A549 (cell line): Measurements from ENCODE around the gene SETBP1. TPM values are rescaled to one million over a fixed set of nuclear protein-coding genes. Genes with fewer than 3 reads are reported as not detected.

Source experiments
- ATAC-seq, 2 experiments: fragments of 200-7000 bp in 1 of 2; fragments of >200 bp in 1 of 2; cut with Nextera tagmentation in 1 of 2; cut with Tn5 transposase in 1 of 2; 3 replicates each; pipeline versions ENCODE4 v1.8.0 to v1.9.1; 2018 to 2020; ENCODE audit warnings: mild to moderate bottlenecking in 1 of 2, moderate library complexity in 1 of 2
- CTCF ChIA-PET: fragments of 300-600 bp; sonication (Branson Sonifier 250); formaldehyde crosslinking; extraction: SDS; loops from one replicate; lab custom pipeline; 2021; ENCODE audit warnings: antibody characterized with exemption, inconsistent platforms; lab: Yijun Ruan, JAX
- POLR2A ChIA-PET: fragments of 350-600 bp; formaldehyde crosslinking; extraction: SDS; loops from one replicate; lab custom pipeline; 2021; ENCODE audit warnings: antibody characterized with exemption, inconsistent platforms; lab: Yijun Ruan, JAX
- DNase-seq, 2 experiments: peaks; one replicate each; pipeline versions ENCODE4 v3.0.0 to v3.0.0-alpha.2; 2011 to 2016; ENCODE audit warnings: low read depth in 1 of 2, low spot score in 1 of 2
- FAIRE-seq: peaks from 2 replicates; lab custom pipeline; 2011; peaks lifted over from hg19 to GRCh38; lab: Jason Lieb, UNC
- H3K27ac ChIP-seq, 2 experiments: fragments of >200 bp; sonication (Bioruptor Twin); formaldehyde crosslinking; 3 replicates each; pipeline ENCODE4 v1.5.1; 2016 to 2017
- H3K4me1 ChIP-seq: fragments of >200 bp; sonication (Bioruptor Twin); formaldehyde crosslinking; 3 replicates; pipeline ENCODE4 v1.6.1; 2016
- H3K4me2 ChIP-seq: fragments of >200 bp; sonication (Bioruptor Twin); formaldehyde crosslinking; 3 replicates; pipeline ENCODE4 v1.6.1; 2016
- H3K4me3 ChIP-seq: fragments of >200 bp; sonication (Bioruptor Twin); formaldehyde crosslinking; 3 replicates; pipeline ENCODE4 v1.5.1; 2016
- H3K9me3 ChIP-seq: fragments of >200 bp; sonication (Bioruptor Twin); formaldehyde crosslinking; 3 replicates; pipeline ENCODE4 v1.6.1; 2016
- EHMT2 ChIP-seq: fragments of 200-600 bp; sonication (generic); IDR thresholded peaks from 2 replicates; pipeline ENCODE4 v1.6.1; 2016; ENCODE audit warnings: antibody characterized with exemption, low read depth, mild to moderate bottlenecking, moderate library complexity
- ELK1 ChIP-seq: fragments of 150-350 bp; IDR thresholded peaks from 2 replicates; pipeline ENCODE4 v1.6.1; 2014; ENCODE audit warnings: low read depth, mild to moderate bottlenecking, low read length
- ESRRA ChIP-seq: fragments of 150-350 bp; IDR thresholded peaks from 2 replicates; pipeline ENCODE4 v1.6.1; 2014; ENCODE audit warnings: mild to moderate bottlenecking, low read length, borderline replicate concordance
- HDAC2 ChIP-seq: fragments of 200-600 bp; sonication (generic); IDR thresholded peaks from 2 replicates; pipeline ENCODE4 v1.6.1; 2016
- HOXA7 ChIP-seq: fragments of 250-450 bp; sonication (Bioruptor Pico); IDR thresholded peaks from 2 replicates; pipeline ENCODE4 v1.5.0; 2020; ENCODE audit warnings: mild to moderate bottlenecking, moderate library complexity
- HOXB13 ChIP-seq: fragments of 250-450 bp; sonication (Bioruptor Pico); IDR thresholded peaks from 2 replicates; pipeline ENCODE4 v1.5.0; 2020; ENCODE audit warnings: low read depth, mild to moderate bottlenecking, moderate library complexity
- HOXB5 ChIP-seq: fragments of 250-450 bp; sonication (Bioruptor Pico); IDR thresholded peaks from 2 replicates; pipeline ENCODE4 v1.5.0; 2020; ENCODE audit warnings: mild to moderate bottlenecking, moderate library complexity
- JUNB ChIP-seq: fragments of >200 bp; sonication (Bioruptor Twin); formaldehyde crosslinking; IDR thresholded peaks from 2 replicates; pipeline ENCODE4 v1.6.1; 2016
- KDM1A ChIP-seq: fragments of 200-600 bp; sonication (generic); IDR thresholded peaks from 2 replicates; pipeline ENCODE4 v1.6.1; 2016; ENCODE audit warnings: low read depth, mild to moderate bottlenecking
- KDM5A ChIP-seq: fragments of 200-600 bp; sonication (generic); IDR thresholded peaks from 2 replicates; pipeline ENCODE4 v1.6.1; 2016; ENCODE audit warnings: antibody characterized with exemption, mild to moderate bottlenecking
- MAFK ChIP-seq: fragments of 450-650 bp; IDR thresholded peaks from 2 replicates; pipeline ENCODE4 v1.6.1; 2014; ENCODE audit not compliant: partially characterized antibody
- MYC ChIP-seq: IDR thresholded peaks from 2 replicates; pipeline ENCODE4 v1.6.1; 2012; ENCODE audit warnings: mild to moderate bottlenecking, inconsistent platforms, low read length, improper control_type of control experiment, borderline replicate concordance
- NFE2L2 ChIP-seq: fragments of 150-350 bp; conservative IDR thresholded peaks from 2 replicates; pipeline ENCODE4 v1.6.1; 2014; ENCODE audit warnings: low read length
- NR3C1 ChIP-seq: fragments of >200 bp; sonication (Bioruptor Twin); formaldehyde crosslinking; IDR thresholded peaks from 3 replicates; pipeline ENCODE4 v1.6.1; 2017
- POLR2A ChIP-seq: IDR thresholded peaks from 2 replicates; pipeline ENCODE4 v1.6.1; 2012; ENCODE audit warnings: mild to moderate bottlenecking, low read length
- POLR2AphosphoS2 ChIP-seq: conservative IDR thresholded peaks from 2 replicates; pipeline ENCODE4 v1.6.1; 2012; ENCODE audit warnings: low read length, improper control_type of control experiment, inconsistent platforms
- RCOR1 ChIP-seq: fragments of 150-350 bp; IDR thresholded peaks from 2 replicates; pipeline ENCODE4 v1.6.1; 2014; ENCODE audit warnings: antibody characterized with exemption, low read length, low read depth
- SMC3 ChIP-seq: fragments of >200 bp; sonication (Bioruptor Twin); formaldehyde crosslinking; IDR thresholded peaks from 3 replicates; pipeline ENCODE4 v1.6.1; 2018; ENCODE audit warnings: inconsistent platforms
- TFCP2L1 ChIP-seq: fragments of 250-450 bp; sonication (Bioruptor Pico); IDR thresholded peaks from 2 replicates; pipeline ENCODE4 v1.5.0; 2021; ENCODE audit warnings: mild to moderate bottlenecking
- TP53 ChIP-seq: fragments of 250-450 bp; sonication (Bioruptor Pico); IDR thresholded peaks from 2 replicates; pipeline ENCODE4 v1.5.0; 2021; ENCODE audit warnings: mild to moderate bottlenecking, moderate library complexity
- USF2 ChIP-seq: fragments of 450-650 bp; IDR thresholded peaks from 2 replicates; pipeline ENCODE4 v1.6.1; 2014; ENCODE audit warnings: antibody characterized with exemption
- ZFP36 ChIP-seq: fragments of 450-650 bp; IDR thresholded peaks from 2 replicates; pipeline ENCODE4 v1.6.1; 2014; ENCODE audit warnings: borderline replicate concordance; ENCODE audit not compliant: partially characterized antibody
- ZNF302 ChIP-seq: fragments of 250-450 bp; sonication (Bioruptor Pico); IDR thresholded peaks from 2 replicates; pipeline ENCODE4 v1.9.0; 2021; ENCODE audit warnings: inconsistent platforms, mild to moderate bottlenecking, moderate library complexity
- WGBS: methylation state at CpG from one replicate; pipeline ENCODE4 v1.1.6; 2017; ENCODE audit errors: missing lambda C conversion rate; 5-methylcytosine and 5-hydroxymethylcytosine counted together
- polyA plus RNA-seq, 4 experiments: library from polyadenylated mRNA; depleted of rRNA in 3 of 4; stranded (reverse); fragments of >200 nt; fragmentation: RNase III in 1 of 4; extraction: RNeasy Plus Mini Kit Qiagen cat#74134 plus additional on column Dnase treatment in 1 of 4; gene quantifications; 2 replicates in 3 of 4; 3 replicates in 1 of 4; pipeline ENCODE4 v1.2.3, GENCODE V29; 2011 to 2017
- TF ChIP-seq, protein P1 (sequence below): fragments of 250-450 bp; sonication (Bioruptor Pico); IDR thresholded peaks from 2 replicates; pipeline ENCODE4 v1.5.0; 2021; ENCODE audit warnings: mild to moderate bottlenecking, moderate library complexity, borderline replicate concordance
- TF ChIP-seq, protein P2 (sequence below): fragments of >200 bp; sonication (Bioruptor Twin); formaldehyde crosslinking; IDR thresholded peaks from 3 replicates; pipeline ENCODE4 v1.6.1; 2016
- TF ChIP-seq, protein P3 (sequence below): fragments of >200 bp; sonication (Bioruptor Twin); formaldehyde crosslinking; IDR thresholded peaks from 2 replicates; pipeline ENCODE4 v1.6.1; 2016
- TF ChIP-seq, protein P4 (sequence below): IDR thresholded peaks from 2 replicates; pipeline ENCODE4 v1.6.1; 2012

The SETBP1 gene
- polyA plus RNA-seq, 2 of the 4 experiments (the other 2 are of a cell fraction) = 0.50 to 1.9 TPM

GRCh38 chr18:45100321-45101105, 419.8 kb downstream of the SETBP1 start:
- Histone ChIP-seq H3K4me2 (no peak overlapping the region), H3K9me3 (no peaks in the 10 kb centered on the region)
- TF ChIP-seq HOXB5 (CRISPR knock-in tag) = no peak
- TF ChIP-seq ESRRA = no peak
- no peak for TF ChIP-seq HOXB13 (CRISPR knock-in tag)
- TF ChIP-seq SMC3 = no peak
- TF ChIP-seq MYC = no peak
- TF ChIP-seq USF2 = no peak
- TF ChIP-seq, protein P1, sequence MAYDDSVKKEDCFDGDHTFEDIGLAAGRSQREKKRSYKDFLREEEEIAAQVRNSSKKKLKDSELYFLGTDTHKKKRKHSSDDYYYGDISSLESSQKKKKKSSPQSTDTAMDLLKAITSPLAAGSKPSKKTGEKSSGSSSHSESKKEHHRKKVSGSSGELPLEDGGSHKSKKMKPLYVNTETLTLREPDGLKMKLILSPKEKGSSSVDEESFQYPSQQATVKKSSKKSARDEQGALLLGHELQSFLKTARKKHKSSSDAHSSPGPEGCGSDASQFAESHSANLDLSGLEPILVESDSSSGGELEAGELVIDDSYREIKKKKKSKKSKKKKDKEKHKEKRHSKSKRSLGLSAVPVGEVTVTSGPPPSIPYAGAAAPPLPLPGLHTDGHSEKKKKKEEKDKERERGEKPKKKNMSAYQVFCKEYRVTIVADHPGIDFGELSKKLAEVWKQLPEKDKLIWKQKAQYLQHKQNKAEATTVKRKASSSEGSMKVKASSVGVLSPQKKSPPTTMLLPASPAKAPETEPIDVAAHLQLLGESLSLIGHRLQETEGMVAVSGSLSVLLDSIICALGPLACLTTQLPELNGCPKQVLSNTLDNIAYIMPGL (CRISPR knock-in tag) = no peak
- TF ChIP-seq, protein P2, sequence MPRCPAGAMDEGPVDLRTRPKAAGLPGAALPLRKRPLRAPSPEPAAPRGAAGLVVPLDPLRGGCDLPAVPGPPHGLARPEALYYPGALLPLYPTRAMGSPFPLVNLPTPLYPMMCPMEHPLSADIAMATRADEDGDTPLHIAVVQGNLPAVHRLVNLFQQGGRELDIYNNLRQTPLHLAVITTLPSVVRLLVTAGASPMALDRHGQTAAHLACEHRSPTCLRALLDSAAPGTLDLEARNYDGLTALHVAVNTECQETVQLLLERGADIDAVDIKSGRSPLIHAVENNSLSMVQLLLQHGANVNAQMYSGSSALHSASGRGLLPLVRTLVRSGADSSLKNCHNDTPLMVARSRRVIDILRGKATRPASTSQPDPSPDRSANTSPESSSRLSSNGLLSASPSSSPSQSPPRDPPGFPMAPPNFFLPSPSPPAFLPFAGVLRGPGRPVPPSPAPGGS = no peak
- no peak for TF ChIP-seq KDM1A
- TF ChIP-seq POLR2A = no peak
- TF ChIP-seq HDAC2 = no peak
- TF ChIP-seq, protein P3, sequence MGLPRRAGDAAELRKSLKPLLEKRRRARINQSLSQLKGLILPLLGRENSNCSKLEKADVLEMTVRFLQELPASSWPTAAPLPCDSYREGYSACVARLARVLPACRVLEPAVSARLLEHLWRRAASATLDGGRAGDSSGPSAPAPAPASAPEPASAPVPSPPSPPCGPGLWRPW = no peak
- TF ChIP-seq POLR2AphosphoS2 = no peak
- no peak for TF ChIP-seq ZNF302 (CRISPR knock-in tag)
- no peak for TF ChIP-seq RCOR1
- no peak for TF ChIP-seq NR3C1
- TF ChIP-seq, all 56 proteins: peak for 0
- ATAC-seq (no peak), FAIRE-seq (no peak), DNase-seq (no peak)
- Histone ChIP-seq H3K27ac (no peak overlapping the region), H3K4me1 (no peaks in the 10 kb centered on the region), H3K4me3 (no peak overlapping the region)
- 58% methylated on average over 4 of the region's 4 CpGs for WGBS
- ChIA-PET CTCF (no interaction called here), POLR2A (no interaction called here)

DNA sequence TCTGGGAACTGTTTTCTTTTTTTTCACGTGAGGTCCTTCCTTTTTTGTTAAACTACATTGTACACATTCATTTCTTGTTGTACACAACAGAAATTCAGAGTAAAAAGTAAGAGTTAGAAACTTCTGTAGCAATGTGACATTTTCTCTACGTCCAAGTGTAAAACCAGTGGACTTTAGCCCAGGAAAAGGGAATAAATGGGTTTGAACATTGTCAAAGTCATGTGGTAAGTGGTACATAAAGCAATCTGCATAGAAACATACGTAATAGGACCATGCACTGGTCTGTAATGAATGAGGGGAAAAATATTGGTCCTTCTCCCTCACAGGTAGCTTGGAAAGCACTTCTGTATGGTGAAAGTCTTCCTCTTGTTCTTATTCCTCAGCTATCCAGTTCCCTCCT, 421.4 kb downstream of the SETBP1 start:
- H3K27ac ChIP-seq = no peak overlapping the region
- no peaks in the 10 kb centered on the region for H3K4me1 ChIP-seq
- no peak for TF ChIP-seq EHMT2
- no peak for TF ChIP-seq HOXB13 (CRISPR knock-in tag)
- TF ChIP-seq ESRRA = no peak
- no peak for TF ChIP-seq ZFP36
- TF ChIP-seq NFE2L2 = no peak
- TF ChIP-seq NR3C1 = no peak
- CTCF ChIA-PET = no interaction called here
- no peak overlapping the region for H3K4me3 ChIP-seq
- WGBS = 22% methylated on average over 3 of the region's 3 CpGs
- DNase-seq (no peak), ATAC-seq (no peak), FAIRE-seq (no peak)
- H3K4me2 ChIP-seq = no peak overlapping the region
- no peaks in the 10 kb centered on the region for H3K9me3 ChIP-seq
- POLR2A ChIA-PET = no interaction called here

DNA sequence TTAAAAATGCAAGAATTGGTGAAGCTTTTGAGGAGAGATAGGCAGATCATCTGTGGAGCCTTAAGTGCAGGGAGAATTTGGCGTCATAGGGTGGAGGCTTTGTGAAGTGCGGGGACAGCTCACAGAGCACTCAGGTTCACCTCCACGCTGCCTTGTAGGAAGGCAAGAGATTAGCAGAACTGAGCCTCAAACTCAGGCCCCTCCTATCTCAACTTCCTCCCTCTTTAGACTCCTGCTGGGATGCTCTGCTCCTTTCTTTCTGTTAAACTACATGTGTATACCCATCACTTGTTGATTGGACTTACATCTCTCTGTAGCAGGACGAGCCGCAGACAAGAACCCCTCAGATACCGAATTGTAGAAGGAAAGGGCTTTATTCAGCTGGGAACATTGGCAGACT, 422.2 kb downstream of the SETBP1 start:
- Histone ChIP-seq H3K4me1 (no peaks in the 10 kb centered on the region), H3K4me3 (no peak overlapping the region), H3K27ac (no peak overlapping the region), H3K9me3 (no peaks in the 10 kb centered on the region), H3K4me2 (no peak overlapping the region)
- WGBS = 44% methylated on average over 6 of the region's 6 CpGs
- FAIRE-seq (no peak), DNase-seq (no peak), ATAC-seq (no peak)
- POLR2A ChIA-PET = no interaction called here
- CTCF ChIA-PET = no interaction called here
- TF ChIP-seq, protein P4, sequence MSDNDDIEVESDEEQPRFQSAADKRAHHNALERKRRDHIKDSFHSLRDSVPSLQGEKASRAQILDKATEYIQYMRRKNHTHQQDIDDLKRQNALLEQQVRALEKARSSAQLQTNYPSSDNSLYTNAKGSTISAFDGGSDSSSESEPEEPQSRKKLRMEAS = no peak
- no peak for TF ChIP-seq KDM5A
- TF ChIP-seq HOXA7 (CRISPR knock-in tag) = no peak
- TF ChIP-seq JUNB = no peak
- no peak for TF ChIP-seq RCOR1
- TF ChIP-seq, protein P1 (CRISPR knock-in tag) = no peak
- TF ChIP-seq, protein P3 = no peak
- no peak for TF ChIP-seq MAFK
- no peak for TF ChIP-seq ELK1
- no peak for TF ChIP-seq TP53 (CRISPR knock-in tag)
- no peak for TF ChIP-seq HOXB5 (CRISPR knock-in tag)
- TF ChIP-seq TFCP2L1 (CRISPR knock-in tag) = no peak
